NCI-H2196 treated with DMSO at 0.1 percent for 48 hours (cell line): Measurements from ENCODE around the gene C1orf116.

Experiments
- DNase-seq: peaks from one replicate; lab custom pipeline; 2025; ENCODE audit not compliant: unreplicated experiment; lab: John Stamatoyannopoulos, UW

The C1orf116 gene

DNA sequence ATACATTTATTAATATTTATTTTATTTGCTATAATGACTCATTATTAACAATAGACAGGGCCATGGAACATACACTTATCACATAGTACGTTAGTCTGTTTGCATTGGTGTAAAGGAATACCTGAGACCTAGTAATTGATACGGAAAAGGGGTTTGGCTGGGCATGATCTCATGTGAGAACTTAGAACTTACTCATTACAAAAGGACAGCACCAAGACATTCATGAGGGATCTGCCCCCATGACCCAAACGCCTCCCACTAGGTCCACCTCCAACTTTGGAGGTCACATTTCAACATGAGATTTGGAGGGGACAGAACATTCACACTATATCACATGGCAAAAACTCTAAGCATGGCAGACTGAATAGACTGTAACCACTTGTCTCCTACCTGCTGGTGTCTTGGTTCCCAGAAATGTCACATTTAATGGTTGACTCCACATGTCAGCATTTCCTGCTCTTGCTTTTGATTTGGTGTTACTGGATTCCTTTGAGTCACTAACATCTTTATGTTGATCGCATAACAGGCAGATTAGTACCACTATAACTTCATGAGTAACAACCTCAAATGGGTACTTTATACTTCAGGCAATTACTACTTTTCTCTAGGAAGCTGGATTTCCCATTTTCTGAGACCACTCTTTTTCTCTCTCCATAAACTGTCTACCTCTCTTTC is 3.5 kb upstream of the C1orf116 start:
- no peak for DNase-seq

DNA sequence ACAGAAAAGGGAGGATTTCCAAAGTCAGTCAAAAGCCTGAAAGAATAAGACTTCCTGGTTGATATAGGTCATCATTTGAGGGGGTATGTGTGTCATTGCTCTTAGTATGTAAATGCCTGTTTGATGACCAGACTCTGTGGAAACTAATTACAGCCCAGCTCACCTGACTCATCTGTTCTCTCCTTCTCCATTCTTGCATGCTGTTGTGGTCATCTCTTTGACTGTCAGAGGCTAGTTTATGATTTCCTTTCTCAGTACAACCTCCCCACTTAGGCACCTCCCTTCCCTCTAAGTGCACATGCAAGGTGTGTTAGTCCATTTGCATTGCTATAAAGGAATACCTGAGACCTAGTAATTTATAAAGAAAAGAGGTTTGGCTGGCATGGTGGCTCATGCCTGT is 2.4 kb upstream of the C1orf116 start:
- no peak for DNase-seq

DNA sequence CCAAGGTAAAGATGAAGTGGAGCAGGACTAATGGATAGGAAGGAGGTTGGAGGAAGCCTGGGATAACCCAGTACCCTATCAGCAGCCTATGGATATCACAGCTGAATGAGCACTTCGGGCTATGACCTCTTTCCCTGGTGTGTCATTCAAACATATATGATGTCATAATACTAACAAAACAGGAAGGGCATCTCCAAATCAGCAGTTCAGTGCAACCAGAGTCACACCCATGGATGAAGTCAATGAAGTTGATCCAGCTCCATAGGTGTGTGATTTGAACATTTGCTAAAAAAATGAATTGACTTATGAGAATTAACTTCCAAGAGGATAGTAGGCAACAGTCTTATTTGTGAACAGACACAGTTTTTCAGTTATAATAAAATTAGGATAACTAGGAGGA is 1.7 kb upstream of the C1orf116 start:
- no peak for DNase-seq

DNA sequence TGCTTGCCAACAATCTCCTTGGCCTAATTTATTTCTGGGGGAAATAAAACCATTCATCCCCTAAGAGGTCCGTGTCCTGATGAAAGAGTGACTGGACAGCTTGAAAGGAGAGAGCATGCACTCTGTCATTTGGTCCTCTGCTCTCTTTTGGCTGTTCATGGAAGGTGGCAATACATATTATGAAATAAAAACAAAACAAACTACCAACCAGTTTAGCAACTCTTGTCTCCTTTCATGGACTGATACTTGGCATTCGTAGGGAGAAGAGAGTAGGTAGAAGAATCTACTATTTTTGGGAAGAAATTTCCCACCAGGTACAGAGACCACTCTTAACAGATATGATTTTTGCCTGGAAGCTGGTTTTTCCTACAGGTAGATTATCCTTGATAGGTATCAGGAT is 746 bp upstream of the C1orf116 start:
- no peak for DNase-seq

DNA sequence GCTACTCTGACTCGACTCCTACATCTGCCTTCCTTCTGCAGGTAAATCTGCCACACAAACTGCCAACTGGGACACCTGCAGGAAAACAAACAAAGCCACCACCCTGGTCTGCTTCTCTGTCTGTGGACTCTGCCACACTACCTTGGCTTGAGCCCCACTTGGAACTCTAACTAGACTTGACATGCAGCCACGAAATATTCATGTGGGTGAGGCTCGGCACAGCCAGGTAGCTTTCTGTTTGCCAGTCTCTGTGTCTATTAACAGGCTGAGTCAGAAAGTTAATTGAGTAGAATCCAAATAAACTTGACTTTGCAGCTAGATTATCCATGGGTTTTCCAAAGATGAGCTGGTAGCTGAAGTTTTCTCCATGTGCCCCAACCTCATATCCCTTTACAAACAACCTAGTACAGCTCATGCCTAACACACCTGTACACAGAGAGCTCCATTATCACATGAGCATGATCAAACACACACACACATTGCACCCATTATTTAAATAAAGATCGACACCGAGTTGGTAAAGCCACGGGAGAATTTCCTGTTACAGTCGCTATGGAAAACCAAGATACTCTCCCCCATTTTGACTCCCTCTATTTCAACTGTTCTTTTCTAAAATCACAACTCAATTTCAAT is 808 bp downstream of the C1orf116 start:
- no peak for DNase-seq

DNA sequence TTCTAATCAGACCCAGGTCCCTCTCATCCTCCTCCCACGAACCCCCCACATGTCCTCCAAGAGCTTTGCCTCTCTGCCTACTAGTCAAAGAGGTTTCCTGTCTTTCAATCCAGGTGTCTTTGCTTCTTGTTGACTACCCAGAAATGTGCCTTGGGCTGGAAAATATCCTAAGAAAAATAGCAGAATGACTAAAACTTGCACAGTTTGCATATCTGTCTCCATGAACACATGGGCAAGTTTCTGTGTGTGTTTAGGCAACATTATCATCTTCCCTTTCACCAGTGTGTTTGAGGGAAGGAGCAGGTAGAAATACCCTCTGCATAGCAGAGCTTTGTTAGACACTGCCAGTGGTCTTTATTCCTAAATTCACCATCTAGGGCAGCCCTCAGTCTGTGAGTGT is 1.5 kb downstream of the C1orf116 start:
- DNase-seq, result no peak

DNA sequence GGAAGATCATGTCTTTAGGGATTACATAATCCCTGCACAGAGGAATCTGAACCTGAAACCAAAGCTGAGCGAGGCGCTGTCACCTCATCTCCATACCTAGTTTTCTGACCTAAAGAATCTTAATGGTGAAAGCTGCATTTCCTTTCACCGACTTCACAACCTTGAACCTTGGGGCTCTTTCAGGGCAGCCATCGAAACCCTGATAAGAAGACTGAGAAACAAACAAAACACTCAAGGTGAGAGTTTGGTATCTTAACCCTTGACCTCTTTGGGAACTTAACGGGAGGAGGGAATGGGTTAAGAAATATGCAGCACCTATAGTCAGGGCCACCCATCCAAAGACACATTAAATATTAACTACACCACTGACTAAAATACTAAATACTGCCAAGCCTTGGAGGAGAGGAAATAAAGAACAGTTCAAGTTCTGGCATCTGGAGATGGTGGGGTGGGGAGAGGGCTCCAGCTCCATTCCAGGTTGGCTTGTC is 2.0 kb downstream of the C1orf116 start:
- no peak for DNase-seq

DNA sequence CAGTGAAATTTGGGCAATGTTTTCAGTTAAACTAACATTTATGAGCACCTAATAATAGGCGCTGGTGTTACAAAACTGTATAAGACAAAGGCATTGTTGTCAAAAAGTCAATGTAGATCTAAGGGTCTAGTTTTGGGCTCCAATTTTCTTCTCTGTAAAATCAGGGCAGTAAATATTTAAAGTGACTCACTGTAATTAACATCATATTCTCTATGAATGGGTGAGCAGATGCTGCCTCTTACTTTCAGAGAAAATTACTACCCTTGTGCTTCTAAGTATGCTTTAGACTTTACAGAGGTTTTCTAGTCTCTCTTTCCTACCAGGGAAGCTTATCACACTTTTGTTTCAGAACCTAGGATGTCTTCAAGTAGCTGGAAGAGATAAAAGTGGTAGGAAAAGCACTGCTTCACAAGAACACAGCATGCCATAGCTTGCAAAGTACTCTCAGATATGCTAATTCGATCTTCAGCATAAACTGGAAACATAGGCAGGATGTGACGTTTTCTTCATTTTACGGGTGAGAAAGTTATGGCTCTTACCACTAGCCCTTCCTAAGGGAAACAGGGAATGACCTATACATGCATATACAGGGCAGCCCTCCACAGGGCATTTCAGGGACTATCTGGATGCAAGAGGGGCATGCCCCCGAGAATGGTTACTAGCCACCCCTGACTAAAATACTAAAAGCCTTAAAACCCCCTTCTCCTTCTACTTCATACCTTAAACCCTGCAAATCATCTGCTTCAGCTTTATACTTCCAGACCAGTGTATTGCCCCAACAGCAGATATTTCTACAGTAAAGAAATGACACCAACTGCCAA is 2.6 kb downstream of the C1orf116 start:
- no peak for DNase-seq

DNA sequence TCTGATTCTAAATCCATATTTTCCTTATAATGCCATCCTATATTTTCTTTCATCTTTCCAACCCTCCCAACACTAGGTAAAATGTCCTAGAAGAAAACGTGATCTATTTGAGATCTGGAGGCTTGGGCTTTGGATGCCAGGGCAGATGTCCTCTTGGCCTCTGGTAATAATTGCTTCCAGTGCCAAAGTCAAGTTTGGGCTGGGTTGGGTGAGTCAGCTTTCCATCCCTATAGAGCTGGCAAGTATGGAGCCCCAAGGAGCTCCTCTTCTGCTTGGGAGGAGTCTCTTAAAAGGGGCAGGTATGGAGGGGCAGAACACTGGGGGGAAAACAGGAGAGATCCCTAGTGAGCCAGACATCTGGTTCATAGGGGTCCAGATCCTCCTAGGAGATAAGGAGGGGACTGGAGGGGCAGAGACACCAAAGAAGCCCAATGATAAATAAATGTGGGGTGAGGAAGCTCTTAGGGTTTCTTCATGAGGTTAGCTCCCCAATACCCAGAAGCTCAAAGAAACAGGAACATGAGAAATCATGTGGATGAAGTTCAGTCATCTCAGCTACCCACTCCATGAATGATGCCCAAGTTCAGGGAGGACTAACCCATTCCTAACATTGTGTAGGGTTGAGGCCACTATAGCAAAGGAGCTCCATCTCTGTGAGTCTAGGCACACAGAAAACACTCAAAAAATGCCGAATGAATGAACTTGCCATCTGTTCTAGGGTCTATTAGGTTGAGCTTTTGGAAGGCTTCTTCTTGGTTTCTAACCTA is 3.5 kb downstream of the C1orf116 start:
- DNase-seq, result no peak

DNA sequence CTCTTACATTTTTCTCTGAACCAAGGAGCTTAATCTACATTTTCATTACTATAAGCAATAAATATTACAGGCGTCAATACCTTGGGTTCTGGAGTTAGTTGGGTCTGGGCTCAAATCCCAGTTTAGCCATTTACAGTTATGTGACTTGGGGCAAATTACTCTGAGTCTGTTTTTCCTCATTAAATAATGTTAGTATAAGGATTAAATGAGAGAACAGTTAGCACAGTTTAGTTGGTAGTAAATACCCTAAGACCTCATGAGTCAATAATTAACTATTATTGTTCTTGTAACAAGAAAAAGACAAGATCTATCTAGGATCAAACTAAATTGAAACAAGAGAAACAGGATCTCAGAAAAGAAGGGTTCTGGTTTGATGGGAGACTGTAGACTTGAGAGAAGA is 4.6 kb downstream of the C1orf116 start:
- DNase-seq, result no peak

DNA sequence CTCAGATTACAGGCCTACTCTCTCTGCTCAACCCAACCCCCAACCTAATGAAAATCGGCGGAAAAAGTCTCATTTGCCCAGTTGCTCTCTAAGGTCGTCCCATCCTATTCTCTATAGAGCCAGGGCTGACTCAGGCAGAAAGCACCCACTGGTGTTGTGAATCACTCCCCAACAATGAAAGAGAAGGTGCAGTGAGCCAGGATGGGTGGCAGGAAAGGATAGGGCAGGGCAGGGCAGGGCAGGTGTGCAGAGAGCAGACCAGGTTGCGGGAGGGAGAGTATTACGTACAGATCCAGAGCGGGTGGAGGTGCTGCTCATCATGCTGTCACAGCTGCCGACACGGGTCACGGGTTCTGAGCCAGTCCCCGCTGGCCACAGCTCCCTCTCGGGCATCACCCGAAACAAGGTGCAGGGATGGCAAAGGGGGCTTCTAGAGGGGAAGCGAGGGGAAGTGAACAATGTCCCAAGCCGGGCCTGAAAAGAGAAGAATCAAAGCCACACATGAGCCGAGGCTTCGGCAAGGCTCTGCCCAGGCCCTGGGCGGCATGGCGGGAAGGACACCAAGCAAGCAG is 5.3 kb downstream of the C1orf116 start:
- DNase-seq, result no peak

DNA sequence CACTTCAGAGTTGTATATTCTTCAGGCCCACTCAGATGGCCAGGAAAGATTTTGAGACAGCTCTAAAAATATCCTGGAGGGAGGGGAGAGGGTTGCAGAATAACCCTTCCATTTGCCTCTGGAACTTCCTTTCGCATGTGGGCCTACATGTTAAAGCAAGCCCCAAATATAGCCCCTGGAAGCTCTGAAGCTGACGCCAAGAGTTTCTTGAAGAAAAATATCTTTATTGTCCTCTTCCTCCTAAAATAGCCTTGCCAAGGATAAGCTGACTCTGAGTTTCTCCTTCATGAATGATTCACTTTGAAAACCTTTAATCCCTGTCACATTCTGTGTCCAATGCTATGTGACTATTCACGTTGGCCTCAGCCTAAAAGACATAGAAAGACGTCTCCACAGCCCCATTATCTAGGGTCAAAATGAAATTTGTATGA is 6.4 kb downstream of the C1orf116 start:
- no peak for DNase-seq

DNA sequence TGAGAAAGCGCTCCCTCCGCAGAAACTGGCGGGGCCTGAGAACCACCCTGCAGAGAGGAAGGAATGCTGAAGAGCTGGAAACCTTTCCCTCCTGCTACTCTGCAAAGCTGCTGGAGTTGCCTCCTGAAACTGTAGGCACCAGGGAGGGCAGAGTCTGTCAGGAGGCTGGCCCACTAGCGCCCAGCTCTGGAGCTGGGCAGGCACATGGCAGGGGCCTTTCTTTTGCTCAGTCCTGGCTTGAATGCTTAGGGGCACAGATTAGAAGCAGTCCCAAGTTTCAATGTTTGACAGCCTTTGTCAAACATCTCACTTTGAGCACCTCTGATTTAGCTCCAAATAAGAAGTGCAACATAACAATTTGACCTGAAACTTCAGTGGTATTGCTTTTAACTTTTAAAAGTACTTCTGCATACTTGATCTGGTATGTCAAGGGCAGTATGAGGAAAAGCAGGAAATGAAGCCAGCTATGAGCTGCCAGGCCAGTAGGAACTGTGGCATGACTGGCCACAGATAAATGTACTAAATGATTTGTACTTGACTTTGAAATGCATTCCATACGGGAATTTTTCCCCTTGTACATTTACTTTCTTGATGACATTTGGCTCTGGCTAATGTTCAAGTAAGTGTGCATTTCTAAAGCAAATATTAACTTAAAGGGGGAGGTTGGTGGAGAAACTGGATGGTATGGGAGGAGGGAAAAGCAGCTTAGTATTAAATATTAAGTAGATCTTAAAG is 7.2 kb downstream of the C1orf116 start:
- no peak for DNase-seq

DNA sequence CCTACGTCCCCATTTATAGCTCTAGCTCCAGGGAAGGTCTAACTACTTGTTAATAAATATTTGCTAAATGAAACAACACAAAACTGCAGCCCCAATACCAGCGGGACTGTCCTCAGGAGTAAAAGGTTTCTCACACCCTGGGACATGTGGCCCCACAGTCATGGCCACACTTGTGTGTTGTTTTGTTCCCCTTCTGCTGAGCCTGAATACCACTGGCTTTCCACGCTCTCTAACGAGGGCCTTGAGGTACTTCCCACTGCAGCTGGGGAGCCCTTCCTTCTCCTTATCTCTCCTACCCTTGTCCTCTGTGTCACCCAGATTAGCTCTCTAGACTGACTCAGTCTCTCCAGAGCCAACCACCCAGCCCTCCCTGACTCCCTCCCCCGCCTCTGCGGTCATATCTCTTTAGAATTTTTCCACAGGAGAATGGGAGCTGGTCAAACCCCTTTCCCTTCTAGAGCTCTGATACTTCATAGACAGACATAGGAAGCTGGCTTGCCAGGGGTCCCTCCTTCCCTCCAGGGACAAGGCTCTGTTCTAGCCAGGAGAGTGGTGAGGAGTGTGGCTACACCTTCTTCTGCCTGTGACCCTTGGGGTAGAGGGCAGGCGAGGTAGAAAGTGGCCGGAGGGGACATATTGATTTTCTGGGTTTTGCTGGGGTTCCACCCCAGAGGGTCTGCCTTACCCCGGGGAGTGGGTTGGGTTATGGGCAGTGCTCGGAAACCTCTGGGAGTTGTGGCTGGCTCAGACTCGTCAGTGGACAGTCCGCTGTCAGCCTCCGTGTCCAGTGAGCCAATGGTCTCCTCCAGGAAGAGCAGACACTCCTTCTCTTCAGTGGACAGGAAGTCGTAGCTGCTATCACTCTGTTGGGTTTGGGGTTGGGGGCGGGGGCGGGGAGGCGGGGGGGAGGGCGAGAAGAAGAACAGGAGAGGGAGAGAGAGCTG is 8.1 kb downstream of the C1orf116 start:
- no peak for DNase-seq

DNA sequence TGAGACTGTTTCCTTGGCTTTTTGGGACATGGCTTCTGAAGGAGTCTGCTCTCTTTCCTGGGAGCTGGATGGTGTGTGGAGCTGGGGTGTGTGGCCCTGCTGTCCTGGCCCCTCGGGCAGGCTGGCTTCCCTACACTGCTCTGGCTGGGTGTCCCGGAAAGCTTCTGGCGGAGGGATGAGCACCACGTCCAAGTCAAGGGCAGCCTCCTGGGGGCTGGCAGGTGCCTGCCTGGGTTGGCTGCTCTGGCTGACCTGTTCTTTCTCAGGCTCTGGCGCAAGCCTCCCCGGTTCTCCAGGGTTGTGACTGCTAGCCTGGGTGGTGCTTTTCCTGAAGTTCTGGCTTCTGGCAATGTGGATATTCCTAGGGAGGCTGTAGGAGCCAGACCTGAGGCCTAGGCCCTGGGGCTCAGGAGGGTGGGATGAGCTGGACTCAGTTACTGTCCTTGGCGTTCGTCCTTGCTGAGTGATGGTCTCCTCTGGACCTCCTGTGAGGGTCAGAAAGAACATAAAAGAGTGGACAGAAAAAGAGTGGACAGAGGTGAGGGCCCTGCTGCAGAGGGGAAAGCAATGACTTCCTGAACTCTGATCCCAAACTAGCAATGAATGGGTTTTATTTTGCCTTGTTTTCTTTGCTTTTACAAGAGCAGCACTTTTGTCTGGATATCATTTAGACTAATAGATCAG is 9.4 kb downstream of the C1orf116 start:
- DNase-seq, result no peak

DNA sequence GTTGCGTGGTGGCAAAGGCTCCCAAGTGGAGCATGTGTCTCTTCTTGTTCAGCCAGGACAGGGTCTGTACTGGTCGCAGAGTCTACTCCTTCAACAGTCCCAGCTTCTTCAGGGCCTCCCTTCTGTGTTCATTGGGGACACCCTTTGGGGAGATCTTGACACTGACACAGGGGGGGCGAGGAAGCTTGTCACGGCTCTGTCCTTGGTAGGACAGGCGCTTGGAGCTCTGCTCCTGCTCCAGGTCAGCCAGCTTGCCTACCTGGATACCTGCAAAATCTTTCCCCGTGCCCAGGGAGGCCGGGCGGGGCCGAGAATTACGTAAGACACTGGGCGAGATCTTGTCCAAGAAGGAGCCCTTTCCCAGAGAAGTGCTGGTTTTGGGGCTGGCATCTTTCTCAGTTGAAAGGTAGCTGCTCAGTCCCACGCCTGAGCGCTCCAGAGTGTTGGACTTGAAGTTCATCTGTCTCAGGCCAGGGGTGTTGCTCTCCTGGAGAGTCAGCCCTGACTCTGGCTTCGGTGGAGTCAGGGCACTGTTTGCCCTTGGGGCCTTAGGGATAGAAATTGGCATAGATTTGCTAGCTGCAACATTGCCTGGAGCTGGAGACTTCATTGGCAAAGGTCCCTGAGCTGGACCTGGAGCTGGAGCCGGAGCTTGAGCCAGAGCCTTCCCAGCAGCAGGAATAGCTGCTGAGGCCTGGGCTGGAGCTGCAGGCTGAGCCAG is 10.5 kb downstream of the C1orf116 start:
- no peak for DNase-seq

DNA sequence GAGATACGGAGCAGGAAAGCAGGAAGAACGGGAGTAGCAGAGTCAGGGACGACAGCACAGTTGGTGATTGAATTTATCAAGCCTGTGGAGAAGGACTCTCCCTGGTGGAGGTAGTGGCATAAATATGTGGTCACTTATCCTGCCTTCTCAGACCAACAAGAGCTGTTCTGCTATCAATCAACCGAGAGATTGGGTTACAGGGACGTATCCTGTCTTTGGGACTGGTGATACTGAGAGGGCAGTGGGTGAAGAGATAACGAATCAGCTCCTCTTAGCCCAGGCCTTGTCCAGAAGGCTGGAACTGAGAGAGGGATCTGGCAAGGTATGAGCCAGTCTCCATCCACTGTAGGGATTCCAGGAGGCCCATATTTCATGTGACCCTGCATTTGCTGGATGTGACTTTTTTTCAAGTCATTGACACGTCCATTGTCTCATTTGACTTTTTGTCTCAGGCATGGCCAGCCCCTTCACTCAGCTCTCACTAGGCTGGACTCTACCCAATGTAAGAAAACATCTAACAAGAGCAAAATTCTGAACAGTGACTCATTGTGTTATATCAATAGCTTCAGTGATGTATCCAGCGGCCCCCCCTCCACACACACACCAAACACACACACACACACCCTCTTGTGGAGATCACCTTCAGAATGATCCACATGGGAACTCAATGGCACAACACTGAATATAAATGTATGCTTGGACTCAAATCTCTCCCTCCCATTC is 11.3 kb downstream of the C1orf116 start:
- no peak for DNase-seq
